Effector CD8-positive, alpha-beta T cell (primary cell): Measurements from ENCODE around the gene SLC30A4.
"Not testable (repeated sequence)": the region's sequence is repeated elsewhere in the genome, so short reads cannot be mapped to it uniquely, and the experiment has no call there.

ENCODE experiments used
- DNase-seq: peaks from one replicate; lab custom pipeline; 2025; lab: John Stamatoyannopoulos, UW

Gene SLC30A4

DNA sequence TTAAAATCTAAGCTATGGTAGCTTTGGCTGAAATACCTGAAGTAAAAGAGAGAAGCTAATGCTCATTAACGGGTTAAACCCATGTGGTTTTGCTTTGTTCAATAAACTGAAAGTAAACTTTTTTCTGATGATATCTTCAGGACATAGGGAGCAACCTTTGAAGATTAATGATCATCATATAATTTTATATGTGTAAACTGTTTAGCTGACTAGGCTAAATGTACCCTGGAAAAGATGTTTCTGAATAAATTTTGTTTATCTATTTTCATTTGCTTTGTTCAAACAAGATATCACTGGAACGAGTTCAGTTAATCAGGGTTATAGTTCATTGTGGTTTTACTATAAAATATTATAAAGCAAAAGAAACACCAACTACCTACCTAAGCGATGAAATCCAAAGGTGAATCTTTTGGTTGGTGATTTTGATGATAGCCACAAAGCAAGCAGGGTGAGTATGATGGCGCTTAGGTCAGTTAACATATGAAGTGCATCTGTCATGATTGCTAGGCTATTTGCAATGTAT, 11.7 kb downstream of the SLC30A4 start:
- DNase-seq = no peak

DNA sequence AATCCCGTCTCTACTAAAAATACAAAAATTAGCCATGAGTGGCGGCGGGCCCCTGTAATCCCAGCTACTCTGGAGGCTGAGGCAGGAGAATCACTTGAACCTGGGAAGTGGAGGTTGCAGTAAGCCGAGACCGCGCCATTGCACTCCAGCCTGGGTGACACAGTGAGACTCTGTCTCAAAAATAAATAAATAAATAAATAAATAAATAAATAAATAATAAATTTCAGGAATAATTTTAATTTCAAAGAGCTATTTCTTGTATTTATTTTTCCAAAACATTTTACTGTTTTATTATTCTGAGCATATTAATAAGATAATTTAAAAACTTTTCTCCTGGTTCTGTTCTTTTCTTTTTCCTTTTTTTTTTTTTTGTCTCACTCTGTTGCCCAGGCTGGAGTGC, 15.4 kb downstream of the SLC30A4 start:
- not testable (repeated sequence) for DNase-seq

GRCh38 chr15:45499426-45499825, 23.1 kb downstream of the SLC30A4 start:
- no peak for DNase-seq

DNA sequence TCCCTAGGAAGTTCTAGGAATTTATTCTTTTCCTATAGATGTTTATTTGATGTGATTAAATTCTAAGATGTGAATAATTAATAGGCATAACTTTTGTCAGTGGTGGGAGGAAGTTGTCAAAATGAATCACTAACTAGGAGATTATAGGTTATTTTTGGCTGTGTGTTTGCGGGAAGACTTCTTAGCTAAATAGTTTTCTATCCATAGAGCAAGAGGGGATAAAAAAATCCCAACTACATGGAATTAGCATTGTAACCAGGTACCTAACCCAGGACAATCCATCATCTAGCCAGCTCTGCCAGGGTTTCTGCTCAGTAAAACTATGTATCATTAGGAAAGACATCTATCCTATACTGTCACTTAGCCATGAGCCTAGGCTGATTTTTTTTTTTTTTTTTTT, 23.9 kb downstream of the SLC30A4 start:
- DNase-seq = no peak

DNA sequence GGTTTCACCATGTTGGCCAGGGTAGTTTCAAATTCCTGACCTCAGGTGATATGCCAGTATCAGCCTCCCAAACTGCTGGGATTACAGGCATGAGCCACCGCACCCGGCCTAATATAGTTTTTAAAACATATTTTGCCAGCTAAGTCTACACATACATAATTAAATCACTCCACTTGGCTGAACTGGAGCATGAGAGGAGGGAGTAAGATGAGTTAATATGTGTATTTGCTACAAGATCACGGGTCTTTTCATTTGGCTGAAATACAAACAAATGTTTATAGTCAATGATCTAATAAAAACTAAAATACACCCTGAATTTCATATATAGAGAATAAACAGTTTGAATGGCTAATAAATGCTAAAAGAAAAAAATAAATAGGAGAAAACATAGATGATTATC, 25.3 kb downstream of the SLC30A4 start:
- no peak for DNase-seq

- no peak for DNase-seq
Measured at GRCh38 chr15:45496658-45497057, 25.9 kb downstream of the SLC30A4 start.

DNA sequence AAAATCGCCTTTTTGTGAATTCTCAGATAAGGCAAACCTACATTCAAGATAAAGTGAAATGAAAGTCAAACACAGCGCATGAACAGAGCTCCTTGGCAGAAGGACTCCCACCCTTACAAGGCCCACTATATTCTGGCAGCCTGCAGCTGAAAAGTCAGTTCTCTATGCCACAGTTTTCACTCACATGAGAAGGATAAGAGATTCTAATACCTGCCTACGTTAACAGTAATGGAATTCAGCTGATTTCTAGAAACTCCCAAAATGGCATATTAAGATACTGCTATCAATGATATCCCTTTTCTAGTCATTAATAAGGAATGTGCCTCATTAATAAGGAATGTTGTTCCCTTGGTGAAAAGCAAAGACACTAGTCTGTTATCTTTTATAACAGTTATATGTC, 27.0 kb downstream of the SLC30A4 start:
- no peak for DNase-seq

DNA sequence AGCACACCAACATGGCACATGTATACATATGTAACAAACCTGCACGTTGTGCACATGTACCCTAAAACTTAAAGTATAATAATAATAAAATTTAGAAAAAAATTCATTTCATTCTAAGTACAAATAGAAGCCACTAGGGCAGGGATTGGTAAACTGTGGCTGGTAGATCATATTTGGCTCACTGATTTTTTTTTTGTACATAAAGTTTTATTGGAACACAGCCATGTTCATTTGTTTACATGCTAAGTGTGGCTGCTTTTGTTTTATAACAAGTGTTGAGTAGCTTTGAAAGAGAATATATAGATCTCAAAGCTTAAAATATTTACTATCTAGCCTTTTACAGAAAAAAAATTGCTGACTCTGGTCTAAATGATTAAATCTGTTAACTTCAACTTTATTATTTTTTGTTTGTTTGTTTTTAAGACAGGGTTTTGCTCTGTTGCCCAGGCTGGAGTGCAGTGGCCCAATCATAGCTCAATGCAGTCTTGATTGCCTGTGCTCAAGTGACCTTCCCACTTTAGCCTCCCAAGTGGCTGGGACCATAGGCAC, 32.8 kb downstream of the SLC30A4 start:
- no peak for DNase-seq

DNA sequence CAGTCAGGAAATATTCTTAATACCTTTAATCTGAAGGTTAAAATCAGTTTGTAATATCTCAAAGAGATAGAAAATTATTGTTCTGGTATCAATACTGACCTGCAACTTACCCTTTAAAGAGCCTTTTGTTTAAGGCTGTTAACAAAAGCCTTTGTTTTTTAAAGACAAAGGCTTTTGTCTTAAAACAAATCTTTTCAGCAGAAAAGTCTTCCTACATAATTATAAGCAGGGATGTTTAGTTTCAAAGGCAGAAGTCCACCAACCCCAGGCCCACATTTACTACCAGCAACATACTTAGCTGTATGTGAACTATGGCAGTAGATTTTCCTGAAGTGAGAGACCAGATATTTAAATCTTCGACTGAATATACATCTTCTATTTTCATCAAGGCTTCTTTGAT, 36.2 kb downstream of the SLC30A4 start:
- no peak for DNase-seq

DNA sequence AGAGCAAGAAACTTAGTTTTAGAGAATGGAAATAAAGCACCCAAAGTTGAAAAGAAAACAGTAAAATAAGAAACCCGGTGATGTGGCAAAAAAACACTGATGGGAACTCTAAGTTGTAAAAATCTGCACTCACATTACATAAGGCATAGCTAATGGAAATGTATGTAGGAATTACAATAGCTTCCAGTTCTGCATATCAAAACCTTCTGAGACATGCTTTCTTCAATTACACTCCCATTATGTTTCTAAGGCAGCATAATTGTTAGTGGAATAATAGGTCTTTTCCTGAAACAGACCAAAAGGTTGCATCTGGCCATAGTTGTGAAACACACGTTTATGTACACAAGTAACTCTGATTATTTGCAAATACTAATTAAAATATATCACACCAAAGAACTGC, 41.4 kb downstream of the SLC30A4 start:
- no peak for DNase-seq

DNA sequence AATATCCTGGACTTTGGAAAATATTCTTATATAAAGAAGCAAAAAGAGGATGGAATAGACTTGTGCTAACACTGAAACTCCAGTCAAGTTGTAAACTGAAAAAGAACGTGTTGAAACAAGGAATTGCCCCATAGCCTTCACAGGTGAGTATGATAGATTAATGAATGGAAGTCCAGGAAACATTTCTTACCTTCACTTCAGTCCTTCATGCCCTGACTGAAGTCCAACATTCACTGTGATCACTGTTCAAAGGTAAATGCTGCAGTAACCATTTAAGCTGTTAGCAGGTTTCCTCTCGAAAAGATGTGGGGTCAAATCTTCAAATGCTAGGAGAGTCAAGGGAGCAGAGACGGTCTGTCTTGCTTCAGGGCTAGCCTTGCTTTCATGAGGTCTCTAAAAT, 46.1 kb downstream of the SLC30A4 start:
- no peak for DNase-seq

- no peak for DNase-seq
Measured at GRCh38 chr15:45474799-45475198, 47.8 kb downstream of the SLC30A4 start.

GRCh38 chr15:45473068-45473467, 49.5 kb downstream of the SLC30A4 start:
- DNase-seq = no peak

- DNase-seq = no peak
Measured at GRCh38 chr15:45471151-45471550, 51.4 kb downstream of the SLC30A4 start.

DNA sequence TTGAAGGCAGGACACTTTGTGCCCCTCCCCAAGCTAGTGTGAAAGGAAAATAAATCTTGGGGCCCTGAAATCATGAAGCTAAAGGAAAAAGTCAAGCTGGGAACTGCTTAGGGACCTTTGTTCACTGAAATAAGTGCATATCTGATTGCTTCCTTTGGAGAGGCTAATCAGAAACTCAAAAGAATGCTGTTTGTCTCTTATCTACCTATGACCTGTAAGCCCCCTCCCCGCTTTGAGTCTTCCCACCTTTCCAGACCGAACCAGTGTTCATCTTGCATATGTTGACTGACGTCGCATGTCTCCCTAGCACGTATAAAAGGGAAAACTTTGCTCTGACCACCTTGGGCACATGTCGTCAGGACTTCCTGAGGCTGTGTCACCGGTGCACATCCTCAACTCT, 53.1 kb downstream of the SLC30A4 start:
- DNase-seq = no peak

GRCh38 chr15:45469027-45469426, 53.5 kb downstream of the SLC30A4 start:
- DNase-seq = no peak

- DNase-seq = no peak
Measured at GRCh38 chr15:45468294-45468693, 54.3 kb downstream of the SLC30A4 start.

DNA sequence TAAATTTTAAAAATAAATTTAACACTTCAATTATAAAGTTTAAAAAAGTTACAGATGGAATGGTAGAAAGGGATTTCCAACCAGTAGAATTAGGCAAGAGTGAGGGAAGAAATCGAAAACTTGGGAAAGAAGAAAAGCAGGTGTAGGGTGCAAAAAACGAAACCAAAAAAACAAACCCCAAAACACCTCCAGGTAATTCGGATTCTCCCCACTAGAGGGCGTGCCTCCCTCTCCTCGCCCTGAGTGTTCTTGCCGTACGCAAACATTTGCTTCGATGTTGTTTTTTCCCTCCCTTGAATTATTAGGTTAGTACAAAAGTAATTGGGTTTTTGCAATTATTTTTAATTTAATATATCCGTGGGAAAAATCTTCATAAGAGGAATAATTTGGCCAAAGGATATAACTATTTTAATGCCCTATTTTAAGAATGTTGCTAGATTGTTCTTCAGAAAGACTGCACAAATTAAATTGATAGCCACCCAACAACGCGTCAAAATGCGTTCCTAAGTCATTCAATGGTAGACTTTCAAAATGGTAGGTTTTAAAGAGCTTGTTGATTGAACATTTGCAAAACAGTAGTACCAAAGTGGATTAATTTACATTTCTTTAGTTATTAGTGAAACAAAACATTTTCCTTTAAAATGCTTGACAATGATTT, 63.7 kb downstream of the SLC30A4 start:
- peak; percentile 76 for DNase-seq

GRCh38 chr15:45457641-45458539, 64.7 kb downstream of the SLC30A4 start:
- peak; percentile 75 for DNase-seq

DNA sequence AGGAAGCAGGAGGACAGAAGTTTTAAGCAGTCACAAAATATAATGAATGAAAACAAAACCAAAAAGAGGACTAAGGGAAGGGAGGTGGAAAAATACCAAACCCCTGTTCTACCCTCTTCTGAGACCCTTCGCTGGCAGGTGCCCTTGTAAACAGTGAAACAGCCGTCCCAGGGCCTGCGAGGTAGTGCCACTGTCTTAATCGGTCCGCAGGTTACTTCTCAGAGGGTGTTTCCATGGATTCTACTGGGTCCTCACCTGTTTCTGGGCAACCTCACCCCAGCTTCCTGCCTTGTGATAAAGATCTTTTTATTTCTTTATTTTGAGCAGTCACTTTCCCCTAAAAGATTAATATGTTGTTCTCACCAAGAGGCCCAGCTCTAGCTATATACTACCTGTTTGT, 65.3 kb downstream of the SLC30A4 start:
- no peak for DNase-seq

DNA sequence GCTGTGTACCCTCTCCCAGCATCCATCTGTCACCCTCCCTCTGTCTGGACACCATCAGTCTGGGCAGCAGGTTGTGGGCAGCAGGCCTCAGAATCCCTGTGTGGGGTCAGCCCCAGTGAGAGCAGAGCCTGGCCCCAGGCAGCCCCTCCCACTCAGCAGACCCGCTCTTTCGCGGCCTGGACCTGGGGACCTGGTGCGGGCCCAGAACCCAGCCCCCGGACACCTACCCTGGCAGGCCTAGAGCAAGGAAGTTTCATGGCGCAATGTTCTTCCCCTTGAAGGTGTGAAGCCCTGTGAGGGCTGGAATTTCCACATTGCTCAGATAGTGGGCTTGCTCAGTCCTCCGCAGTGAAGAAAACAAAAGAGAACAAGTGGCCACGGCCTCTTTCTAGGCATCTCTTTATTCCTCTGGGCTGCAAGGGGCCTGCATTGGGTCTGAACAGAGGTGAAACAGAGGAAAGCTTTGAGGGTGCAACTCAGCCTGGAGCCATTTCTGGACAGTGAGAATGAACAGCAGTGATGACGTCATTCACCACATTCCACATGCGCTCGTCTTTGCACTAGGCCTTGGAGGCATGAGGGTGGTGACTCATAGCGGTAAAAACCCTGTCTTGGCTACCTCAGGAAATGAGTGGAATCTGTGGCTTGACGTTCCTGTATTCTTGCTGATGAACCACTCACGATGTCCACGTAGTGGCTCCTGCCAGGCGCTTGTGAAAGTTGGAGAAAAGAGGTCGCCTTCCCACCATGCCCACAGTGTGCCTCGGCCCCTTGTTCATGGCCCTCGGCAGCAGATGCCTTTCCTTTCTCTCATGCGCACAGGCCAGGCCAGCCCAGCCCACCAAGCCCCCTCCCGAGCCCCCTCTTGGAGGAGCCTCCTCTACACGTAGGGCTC, 66.1 kb downstream of the SLC30A4 start:
- no peak for DNase-seq

GRCh38 chr15:45454814-45455213, 67.7 kb downstream of the SLC30A4 start:
- peak; percentile 33 for DNase-seq
